HG03280 (cell line): ENCODE measurements around the gene RNU6-1.

Experiments used
- ATAC-seq: cut with Tn5 transposase; IDR thresholded peaks from one replicate; pipeline ENCODE4 v1.9.1; 2021; ENCODE audit warnings: mild to moderate bottlenecking, moderate library complexity; ENCODE audit not compliant: unreplicated experiment

RNU6-1 gene

DNA sequence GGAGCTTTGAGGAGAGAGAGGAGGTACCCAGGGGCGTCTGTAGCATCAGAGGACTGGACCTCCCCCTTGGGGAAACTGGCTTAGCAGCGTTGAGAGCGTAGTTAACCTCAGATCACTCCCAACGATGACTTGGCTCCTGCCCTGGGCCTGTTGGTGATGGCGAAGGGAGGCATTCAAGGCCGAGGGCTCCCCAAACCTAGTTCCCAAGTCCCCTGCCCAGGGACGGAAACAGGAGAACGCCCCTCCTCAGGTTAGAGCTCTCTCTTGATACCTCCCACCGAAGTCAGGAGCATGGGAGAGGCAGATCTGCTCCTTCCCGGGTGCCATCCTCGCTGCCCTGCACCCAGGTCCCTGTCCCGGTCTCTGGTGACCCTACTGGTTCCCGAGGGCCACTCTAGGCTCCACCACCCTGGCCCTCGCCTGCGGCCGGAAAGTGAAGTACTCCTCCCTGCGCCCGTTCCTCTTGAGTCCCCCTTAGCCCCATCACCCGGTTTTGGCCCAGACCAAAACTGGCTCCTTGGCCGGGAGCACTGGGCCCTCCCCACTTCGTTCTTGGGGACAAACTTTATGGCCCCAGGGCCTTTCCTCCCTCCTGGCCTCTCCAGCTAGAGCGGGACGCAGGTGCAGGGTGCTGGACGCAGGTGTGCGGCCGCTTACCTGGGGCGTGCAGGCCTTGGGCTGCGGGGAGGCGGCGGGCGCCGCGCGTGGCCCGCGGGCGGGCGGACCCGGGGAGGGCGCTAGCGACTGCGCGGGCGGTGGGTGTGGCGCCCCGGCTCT is 17.1 kb downstream of the RNU6-1 start:
- no peak for ATAC-seq

DNA sequence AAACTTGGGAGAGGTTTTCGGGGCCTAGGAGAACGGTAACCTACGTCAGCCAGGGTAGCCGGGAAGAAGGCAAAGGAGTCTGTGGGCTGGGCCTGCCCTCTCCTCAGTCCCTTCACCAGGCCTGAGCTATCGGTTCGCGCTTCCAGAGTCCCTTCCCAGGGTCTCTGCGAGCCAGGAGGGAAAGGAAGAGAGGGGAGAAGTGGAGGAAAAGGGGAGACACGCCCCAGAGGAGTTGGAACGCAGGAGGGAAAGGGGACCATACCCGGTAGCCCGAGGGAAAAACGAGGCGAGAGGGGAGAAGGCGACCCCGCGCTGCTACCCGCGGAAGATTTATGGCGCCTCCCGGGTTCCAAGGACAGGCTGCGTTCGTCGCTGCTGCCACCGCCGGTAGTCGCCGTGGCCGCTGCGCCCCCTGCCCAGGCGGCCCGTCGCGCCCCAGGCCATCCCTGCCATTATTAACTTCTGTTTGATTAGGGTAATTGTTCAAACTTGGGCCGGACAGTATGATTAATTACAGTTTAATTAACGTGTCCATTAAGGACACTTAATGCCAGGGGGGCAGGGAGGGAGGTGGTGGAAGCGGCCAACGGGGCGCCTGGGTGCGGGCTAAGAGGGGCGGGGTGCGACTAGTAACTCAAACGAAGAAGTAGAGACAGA is 17.9 kb downstream of the RNU6-1 start:
- ATAC-seq, result no peak

DNA sequence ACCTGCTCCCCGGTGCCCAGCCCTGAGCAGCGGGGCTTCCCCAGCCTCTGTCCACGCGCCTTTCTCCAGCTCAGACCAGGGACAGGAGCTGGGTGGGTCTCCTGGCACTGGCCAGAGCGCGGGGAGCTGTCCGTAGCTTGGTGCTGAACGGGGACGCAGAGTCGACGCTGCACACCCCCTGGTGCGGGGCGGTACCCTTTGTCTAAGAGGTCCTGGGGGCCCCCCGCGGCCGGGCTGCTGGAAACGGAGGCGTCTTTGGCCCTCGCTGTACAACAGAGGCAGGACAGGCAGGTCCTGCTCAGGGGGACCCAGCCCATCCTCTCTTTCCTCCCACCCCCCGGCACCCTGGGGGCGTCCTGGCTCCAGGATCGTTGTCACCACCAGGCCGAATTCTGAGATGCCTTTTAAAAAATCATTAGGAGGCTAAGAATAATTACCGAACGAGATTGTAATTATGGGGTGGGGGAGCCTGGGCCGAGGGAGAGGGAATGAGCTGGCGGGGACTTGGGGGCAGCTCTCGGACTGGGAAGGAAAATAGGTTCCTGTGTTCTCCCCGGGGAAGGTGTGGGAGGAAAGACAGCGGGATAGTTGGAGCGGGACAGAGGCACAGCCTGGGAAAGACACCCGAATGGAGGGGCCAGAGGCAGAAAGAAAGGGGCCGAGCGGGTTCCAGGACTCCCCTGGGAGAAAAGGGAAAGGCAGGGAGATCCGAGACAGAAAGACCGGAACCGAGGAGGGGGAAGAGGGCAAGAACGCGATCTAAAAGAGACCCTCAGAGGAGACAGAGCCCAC is 18.7 kb downstream of the RNU6-1 start:
- ATAC-seq, result no peak

DNA sequence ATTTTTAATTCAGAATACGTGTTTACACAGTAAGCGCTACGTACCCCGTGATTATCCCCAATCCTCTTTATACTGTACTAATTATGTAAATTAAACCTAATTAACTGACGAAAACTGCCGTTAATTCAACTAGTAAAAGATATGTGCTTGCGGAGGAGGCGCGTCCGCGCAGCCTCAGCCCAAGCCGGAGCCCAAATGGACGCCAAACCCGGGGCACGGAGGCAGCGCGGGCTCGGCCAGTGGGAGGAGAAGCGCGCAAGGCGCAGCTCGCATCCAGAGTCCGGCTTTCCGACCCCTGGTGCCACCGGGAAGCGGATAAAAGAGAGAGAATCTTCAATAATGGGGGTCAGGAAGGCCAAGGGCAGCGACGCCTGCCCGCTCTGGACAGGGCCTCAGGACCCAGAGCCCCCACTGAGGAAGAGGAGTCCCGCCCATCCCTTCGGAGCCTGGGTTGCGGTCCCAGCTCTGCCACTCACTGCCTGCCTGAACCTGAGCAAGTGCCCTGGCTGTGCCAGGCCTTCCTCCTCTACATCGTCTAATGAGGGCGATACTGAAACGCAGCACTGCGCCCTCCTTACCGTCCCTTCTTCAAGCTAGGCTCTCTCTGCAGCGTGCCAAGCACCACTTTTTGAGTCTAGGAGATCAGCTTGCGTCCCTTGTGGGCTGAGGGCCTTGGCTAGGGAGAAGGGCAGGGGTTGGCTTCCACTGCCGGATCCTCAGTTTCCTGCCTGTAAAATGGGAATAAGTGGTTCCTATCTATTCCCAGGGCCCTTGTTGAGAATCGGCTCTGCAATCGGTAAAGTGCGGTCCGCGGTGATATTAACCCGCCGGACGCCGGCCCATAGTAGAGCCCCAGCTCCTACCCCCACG is 19.5 kb downstream of the RNU6-1 start:
- ATAC-seq, result no peak

DNA sequence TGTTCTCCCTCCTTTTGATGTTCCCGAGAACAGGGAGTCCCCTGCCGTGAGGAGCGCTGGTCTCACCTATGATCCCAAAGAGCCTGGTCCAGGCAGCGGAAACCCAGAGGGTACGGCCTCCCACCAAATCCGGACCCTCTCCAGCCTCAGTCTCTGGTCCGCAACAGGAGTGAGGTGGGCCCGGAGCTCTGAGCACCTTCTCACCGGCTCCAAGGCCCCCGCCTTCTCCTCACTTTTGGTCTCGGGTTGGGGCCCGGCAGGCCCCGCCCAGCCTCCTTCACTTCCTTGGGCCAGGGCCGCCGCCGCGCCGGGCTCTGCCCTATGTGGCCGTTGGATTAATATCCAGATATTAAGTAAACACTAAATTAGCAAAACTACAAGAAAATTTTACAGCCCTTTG is 20.2 kb downstream of the RNU6-1 start:
- no peak for ATAC-seq

DNA sequence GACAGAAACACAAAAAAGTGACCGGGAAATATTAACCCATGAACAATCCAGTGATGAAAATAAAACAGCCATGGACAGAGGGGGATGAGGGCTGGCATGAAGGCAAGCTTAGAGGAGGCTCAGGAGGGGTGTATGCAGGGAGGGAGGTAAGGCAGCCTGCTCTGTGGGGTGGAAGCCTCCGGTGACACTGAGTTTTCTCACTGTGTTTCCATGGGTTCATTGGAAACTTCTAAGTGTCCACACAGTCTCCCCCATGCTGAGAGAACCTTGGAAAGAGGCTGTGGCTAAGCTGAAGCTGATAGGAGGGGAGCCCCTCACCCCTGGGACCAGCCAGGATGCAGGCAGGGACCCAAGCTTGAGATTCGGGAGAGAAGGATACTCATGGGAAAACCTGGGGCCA is 21.4 kb downstream of the RNU6-1 start:
- ATAC-seq, result no peak

DNA sequence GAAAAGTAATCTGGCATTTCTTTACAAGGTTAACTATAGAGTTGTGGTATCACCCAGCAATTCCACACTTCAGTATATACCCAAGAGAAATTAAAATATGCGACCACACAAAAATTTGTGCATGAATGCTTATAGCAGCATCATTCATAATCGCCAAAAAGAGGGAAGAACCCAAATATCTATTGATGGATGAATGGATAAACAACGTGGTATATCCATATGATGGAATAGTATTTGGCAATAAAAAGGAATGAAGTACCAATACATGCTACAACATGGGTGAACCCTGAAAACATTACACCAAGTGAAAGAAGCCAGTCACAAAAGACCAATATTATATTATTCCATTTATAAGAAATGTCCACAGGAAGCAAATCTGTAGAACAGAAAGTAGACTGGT is 23.2 kb downstream of the RNU6-1 start:
- ATAC-seq, result no peak

DNA sequence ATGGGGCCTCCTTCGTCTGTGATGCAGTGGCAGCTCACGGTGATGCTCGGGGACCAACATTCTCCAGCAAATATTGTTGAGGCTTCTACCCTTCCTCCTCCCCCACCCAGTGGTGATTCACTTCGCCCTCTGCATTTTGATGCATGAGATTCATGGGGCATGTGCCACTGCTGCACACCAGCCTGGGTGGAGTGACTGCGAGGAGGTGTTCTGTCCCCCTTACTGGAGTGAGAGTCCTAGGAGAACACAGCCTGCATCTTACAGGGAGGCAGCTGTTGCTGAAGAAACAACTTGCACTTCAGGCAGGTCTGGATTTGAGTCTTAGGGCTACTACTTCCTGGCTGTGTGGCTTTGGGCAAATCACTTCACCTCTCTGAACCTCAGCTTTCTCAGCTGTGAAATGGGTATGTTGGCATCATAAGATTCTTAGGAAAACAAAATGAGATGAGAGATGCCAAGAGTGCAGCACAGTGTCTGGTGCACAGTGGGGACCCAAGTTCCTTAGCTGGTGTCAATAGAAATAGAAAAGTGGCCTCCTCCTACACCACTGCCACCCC is 24.7 kb downstream of the RNU6-1 start:
- no peak for ATAC-seq

DNA sequence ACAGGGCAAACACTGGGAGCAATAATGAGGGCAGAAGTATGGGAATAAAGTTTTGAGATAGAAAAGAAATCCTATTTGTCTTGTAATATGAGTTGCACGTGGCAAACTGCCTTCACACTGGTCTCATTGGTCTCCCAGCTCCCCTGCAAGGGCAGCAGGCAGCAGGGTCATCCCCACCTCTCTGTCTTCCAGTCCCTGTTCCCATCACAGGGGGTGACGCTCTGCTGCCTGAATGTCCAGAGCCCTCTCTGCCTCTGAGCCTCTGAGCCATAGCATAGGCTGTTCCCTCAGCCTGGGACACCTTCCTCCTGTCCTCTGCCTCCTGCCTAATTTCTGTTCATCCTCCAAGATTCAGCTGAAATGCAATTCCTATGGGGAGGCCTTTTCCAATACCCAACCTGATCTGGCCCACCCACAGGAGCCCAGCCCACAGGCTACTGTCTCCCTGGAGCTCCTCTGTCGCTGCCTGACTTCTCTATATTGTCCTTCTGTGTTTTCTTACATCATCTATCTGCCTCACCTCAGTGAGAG is 26.7 kb downstream of the RNU6-1 start:
- ATAC-seq, result no peak

DNA sequence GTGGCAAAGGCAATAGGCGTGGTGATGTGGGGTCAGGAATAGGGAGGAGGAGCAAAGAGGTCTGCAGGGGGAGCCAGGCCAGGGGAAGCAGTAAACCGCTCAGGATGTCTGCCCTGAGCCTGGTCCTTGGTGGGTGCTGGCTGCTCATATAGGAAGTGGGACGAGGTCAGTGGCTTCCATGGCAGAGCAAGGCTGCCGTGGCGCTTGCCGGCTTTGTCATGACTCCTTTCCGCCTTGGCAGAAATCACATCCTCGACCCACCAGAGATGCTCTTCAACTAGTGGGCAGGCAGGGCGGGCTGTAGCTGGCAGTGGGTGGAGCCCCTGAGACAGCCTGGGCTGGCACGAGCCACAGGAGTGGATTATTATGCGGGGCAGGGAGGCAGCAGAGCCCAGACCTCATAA is 27.6 kb downstream of the RNU6-1 start:
- no peak for ATAC-seq

DNA sequence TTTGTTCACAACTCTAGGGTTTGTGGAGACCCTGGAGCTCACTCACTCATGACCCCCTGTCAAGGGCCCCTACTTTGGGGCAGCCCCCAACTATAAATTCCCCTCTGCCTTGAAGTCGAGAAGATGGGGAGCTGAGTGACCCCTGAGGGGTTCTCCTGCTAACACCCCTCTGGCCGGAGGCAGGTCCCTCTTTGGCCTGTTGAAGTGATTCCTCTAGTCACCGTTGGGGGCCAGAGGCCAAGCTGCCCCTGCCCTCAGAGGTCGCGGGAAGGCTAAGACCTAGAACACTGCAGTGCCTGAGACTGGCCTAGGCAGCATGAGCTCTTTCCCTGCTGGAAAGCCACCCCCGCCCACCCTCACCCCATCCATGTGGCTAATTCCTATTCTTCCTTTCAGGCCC is 30.0 kb downstream of the RNU6-1 start:
- ATAC-seq, result no peak

DNA sequence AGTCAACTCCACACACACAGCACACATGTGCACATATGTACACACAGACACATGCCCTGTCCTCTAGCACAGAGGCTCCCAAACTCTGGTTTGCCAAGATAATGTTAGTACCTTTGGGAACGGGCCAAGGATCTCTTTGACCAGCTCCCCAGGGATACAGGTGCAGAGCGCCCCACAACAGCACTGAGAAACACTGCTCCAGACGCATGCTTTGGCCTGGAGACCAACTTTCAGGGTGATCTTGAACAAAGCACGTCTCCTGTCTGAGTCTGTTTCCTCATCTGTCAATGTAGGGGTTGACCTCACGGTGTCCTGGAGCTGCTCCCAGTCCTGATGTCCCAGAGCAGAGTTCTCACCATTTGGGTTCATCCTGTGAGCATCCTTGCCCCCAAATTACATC is 30.4 kb downstream of the RNU6-1 start:
- no peak for ATAC-seq

DNA sequence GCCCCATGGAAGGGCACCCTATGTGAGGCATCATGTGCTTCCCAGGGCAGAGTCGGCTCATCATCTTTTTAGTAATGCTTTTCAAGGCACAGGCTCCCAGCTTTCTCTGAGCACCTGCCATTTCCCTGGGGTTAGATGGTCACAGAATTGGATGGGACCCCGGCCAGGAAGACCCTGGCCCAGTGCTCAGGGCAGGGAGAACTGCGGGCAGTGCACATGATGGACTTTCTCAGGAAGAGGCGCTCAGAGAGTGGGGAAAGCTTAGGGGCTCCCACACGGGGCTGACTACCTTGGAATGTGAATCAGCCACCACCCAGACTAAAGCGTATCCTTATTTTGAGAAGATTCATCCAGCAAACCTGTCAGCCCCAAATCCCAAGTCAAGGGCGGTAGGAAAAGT is 31.0 kb downstream of the RNU6-1 start:
- no peak for ATAC-seq

DNA sequence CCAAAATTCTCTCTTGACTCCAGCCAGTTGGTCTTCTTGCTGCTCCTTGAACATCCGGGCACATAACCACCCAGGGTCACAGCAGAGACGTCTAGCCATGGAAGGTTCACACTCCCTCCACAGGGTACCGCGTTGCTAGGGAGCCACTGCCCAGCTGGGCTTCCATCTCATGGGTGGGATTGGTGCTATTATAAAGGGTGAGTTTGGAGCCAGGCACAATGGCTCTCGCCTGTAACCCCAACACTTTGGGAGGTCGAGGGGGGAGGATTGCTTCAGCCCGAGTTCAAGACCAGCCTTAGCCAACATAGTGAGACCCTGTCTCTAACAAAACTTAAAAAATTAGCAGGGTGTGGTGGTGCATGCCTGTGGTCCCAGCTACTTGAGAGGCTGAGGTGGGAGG is 32.0 kb downstream of the RNU6-1 start:
- no peak for ATAC-seq

DNA sequence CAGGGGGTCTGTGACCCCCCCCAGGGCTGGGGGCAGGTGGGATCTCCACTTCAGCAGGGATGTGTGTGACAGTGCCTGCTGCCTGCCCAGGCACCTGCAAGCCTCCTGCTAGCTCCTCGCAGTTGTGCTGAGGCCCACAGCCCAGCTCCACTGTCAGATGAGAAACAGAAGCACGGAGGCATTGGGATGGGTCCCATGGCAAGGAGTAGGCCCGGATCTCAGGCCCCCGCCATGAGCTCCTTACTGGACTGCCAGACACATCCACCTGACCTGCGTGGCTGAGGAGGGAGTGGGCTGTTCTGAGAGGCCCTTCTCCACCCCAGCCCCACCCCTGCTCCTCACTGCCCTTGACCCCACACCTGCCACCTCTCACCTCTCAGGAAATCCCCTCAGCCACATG is 32.7 kb downstream of the RNU6-1 start:
- no peak for ATAC-seq

DNA sequence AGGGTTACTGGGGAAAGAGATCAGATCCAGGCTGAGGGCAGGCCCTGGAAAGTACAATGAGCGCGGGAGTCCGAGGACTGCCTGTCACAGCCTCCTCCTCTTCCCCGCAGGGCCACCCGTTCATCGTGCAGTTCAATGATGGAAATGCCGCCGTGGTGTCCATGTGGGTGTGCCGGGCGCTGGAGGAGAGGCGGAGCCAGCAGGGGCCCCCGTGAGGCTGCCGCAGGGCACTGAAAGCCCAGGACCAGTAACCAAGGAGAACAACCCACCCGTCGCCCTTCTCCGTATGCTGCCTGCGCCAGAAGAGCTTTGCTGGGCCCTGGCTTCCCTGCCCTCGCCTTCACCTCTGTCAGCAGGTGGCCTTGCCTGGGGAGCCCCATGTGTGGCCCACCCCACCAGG is 33.3 kb downstream of the RNU6-1 start:
- ATAC-seq, result no peak

DNA sequence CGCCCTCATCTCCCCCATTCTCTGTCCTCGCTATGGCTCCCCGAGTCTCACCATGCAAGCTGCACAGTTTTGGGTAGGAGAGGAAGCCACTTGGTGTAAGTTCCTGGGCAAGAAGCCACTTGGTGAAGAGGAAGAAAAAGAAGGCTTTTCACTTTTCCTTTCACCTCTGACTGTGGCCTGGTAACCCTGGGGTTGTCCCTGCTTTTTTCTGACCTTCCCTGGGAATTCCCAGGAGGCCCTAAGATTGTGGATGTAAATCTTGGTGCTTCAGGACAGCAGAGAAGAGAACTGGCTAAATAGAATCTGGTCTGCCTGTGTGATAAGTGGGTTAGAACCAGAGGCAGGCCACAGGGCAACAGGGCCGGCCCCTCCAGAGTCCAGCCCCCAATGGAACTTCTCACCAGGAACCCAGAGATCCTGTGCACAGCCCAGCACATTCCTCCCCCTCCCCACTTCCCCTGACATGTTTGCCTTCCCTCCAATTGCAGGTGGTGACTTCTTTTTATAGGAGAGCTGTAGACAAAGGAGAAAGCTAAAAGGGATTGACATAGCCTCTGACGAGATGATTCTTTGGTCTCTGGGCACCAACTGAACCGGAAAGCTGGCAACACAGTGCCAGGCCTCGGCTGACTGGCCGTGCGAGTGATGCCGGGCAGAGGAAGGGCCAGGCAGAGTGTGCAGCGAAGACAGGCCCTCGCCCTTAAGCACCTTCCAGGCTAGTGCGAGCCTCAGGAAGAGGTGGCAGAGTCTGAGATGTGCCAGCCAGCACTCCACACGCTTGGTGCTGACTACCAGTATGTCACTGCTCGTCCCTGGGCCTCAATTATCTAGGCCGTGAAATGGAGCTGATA is 34.0 kb downstream of the RNU6-1 start:
- ATAC-seq, result no peak

DNA sequence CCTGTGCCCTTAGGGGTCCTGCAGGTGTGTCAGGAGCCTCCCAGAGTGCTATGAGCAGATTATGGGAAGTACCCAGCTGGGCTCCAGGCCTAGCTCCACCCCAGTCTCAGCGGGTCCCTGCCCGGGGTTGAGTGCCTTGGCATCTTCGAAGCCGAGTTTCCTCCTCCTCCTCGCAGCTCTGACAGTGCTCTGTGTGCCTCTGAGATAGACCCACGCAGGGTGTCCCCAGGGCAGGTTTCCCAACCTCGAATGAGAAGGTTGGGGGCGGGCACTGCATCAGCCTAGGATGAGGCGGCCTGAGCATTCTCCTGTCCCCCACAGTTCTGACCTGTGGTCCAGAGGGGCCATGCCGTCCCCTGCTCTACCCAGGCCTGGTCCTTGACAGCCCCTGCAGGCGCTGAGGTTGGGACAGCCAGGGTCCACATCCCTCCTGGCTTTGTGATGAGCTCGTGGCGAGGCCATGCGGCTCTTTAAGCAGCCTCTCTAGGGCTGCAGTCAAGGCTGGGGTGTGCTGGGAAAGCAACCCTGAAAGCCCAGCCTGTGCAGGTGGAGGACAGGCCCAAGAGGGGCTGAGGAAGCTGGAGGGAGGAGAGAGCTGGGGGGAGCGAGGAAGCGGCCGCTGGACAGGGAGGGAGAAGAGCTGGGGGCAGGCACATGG is 34.7 kb downstream of the RNU6-1 start:
- ATAC-seq, result no peak
